AG04450 (cell line): Measurements from ENCODE around the gene ZNF688. TPM values are rescaled to one million over a fixed set of nuclear protein-coding genes. Genes with fewer than 3 reads are reported as not detected.
A peak's percentile ranks its signal among the peaks of the same experiment; 100 is the strongest.
"Not testable (repeated sequence)": the region's sequence is repeated elsewhere in the genome, so short reads cannot be mapped to it uniquely, and the experiment has no call there.

ENCODE experiments used
- CTCF ChIA-PET: fragments of 300-600, 350-600 bp; formaldehyde crosslinking; extraction: SDS; loops from one replicate; lab custom pipeline; 2022; ENCODE audit warnings: antibody characterized with exemption, inconsistent platforms; lab: Charles Lee
- POLR2A ChIA-PET: fragments of 350-600 bp; formaldehyde crosslinking; extraction: SDS; loops from one replicate; lab custom pipeline; 2021; ENCODE audit warnings: antibody characterized with exemption, inconsistent platforms; lab: Yijun Ruan, JAX
- DNase-seq: peaks from one replicate; pipeline ENCODE4 v3.0.0-alpha.2; 2011; ENCODE audit warnings: low read depth, low spot score
- H3K27ac ChIP-seq: one replicate; pipeline ENCODE4 v1.5.1; 2012; ENCODE audit warnings: low read depth, low read length, control low read depth
- H3K27me3 ChIP-seq: one replicate; pipeline ENCODE4 v1.6.0; 2012; ENCODE audit warnings: low read length; ENCODE audit not compliant: control insufficient read depth, insufficient read depth
- H3K4me3 ChIP-seq: 2 replicates; pipeline ENCODE4 v1.5.1; 2011; ENCODE audit warnings: mild to moderate bottlenecking, low read depth, low read length, control low read depth
- H3K9me3 ChIP-seq: 2 replicates; pipeline ENCODE4 v1.5.1; 2012; ENCODE audit warnings: low read length; ENCODE audit not compliant: control insufficient read depth, insufficient read depth
- polyA plus RNA-seq: library from polyadenylated mRNA; depleted of rRNA; stranded (reverse); fragments of >200 nt; gene quantifications from 2 replicates; pipeline ENCODE4 v1.2.3, GENCODE V29; 2011
- TF ChIP-seq, protein P1 (sequence below): IDR thresholded peaks from 2 replicates; pipeline ENCODE4 v1.5.1; 2011; ENCODE audit warnings: low read depth, low read length, control low read depth, inconsistent platforms

Gene ZNF688
- polyA plus RNA-seq, 1 experiment, result 6.8 TPM

DNA sequence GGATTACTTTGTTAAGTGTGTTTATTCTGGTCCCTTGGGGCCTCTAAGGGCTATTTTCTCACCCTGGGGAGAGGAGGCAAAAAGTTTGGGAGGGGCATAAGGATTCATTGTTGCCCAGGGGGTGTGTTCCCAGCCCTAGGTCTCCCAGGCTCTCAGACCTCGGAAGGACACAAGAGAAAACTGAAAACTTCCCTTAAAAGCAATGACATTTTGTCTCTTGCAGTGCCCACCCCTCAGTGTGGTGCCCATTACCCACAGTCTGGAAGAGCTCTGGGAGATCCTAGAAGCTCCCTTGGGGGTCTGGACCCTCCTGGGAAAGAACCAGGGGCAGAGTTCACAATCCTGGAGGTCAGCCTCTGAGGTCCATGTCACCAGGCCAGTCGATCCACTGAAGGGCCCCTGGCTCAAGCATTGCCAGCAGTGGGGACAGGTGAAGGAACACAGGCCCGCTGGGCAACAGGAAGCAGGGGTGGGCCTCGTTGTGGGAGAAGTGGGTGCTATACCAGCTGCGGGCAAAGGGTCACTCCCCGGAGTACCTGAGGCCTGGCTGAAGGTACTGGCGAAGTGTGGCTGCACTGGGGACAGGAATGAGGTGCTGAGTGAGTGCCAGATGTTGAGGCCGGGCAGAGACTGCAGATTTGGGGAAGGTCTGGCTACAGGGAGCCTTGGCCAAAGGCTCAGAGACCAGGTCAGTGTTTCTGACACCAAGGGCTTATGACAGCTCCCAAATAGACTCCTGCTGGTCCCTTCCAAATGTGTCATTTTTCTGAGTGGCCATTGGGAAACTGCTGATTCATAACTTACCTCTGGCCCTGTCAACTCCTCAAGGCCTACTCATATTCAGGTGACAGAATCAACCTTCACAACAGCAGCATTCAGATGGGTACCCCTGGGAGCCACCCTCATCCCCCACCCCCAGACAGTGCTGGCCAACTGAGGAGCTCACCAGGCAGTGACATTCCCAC, 32.2 kb downstream of the ZNF688 start:
- no peaks in the 10 kb centered on the region; the same call in 1 of the 2 replicates for H3K9me3 ChIP-seq
- DNase-seq, result no peak
- TF ChIP-seq, protein P1, sequence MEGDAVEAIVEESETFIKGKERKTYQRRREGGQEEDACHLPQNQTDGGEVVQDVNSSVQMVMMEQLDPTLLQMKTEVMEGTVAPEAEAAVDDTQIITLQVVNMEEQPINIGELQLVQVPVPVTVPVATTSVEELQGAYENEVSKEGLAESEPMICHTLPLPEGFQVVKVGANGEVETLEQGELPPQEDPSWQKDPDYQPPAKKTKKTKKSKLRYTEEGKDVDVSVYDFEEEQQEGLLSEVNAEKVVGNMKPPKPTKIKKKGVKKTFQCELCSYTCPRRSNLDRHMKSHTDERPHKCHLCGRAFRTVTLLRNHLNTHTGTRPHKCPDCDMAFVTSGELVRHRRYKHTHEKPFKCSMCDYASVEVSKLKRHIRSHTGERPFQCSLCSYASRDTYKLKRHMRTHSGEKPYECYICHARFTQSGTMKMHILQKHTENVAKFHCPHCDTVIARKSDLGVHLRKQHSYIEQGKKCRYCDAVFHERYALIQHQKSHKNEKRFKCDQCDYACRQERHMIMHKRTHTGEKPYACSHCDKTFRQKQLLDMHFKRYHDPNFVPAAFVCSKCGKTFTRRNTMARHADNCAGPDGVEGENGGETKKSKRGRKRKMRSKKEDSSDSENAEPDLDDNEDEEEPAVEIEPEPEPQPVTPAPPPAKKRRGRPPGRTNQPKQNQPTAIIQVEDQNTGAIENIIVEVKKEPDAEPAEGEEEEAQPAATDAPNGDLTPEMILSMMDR, result no peak
- CTCF ChIA-PET, result no interaction called here
- H3K4me3 ChIP-seq, result no peak overlapping the region
- POLR2A ChIA-PET, result no interaction called here
- H3K27ac ChIP-seq, result no peak overlapping the region
- H3K27me3 ChIP-seq, result no peaks in the 10 kb centered on the region

DNA sequence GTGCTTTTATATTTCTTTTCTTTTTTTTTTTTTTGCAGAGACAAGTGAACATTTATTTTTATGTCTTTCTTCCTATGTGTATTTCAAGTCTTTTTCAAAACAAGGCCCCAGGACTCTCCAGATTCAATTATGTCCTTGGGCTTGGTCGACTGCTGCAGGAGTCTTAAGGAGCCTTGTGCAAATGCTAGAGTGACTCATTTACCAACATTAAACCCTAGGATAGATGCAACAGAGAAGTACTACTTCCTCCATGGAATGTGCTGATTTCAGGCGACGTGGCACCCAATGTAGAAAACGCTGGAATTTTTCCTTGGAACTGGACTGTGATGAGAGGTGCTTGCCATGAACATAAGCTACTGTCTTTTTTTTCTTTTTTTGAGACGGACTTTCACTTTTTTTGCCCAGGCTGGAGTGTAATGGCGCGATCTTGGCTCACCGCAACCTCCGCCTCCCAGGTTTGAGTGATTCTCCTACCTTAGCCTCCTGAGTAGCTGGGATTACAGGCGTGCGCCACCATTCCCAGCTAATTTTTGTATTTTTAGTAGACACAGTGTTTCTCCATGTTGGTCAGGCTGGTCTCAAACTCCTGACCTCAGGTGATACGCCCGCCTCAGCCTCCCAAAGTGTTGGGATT, 35.0 kb downstream of the ZNF688 start:
- ChIA-PET POLR2A (interaction anchor here (1.2 to 1.5 kb wide), 3 partner anchors 9 to 118 kb away, joined by 3 to 7 read pairs (median 5); partner anchors contain the start of gene ZNF688), CTCF (interaction anchor here (0.9 to 1.9 kb wide), 7 partner anchors 21 to 114 kb away, joined by 3 to 14 read pairs (median 6); partner anchors contain the start of genes PRR14 and ZNF764)
- H3K9me3 ChIP-seq, H3K4me3 ChIP-seq, H3K27me3 ChIP-seq, H3K27ac ChIP-seq, DNase-seq: not testable (repeated sequence)

DNA sequence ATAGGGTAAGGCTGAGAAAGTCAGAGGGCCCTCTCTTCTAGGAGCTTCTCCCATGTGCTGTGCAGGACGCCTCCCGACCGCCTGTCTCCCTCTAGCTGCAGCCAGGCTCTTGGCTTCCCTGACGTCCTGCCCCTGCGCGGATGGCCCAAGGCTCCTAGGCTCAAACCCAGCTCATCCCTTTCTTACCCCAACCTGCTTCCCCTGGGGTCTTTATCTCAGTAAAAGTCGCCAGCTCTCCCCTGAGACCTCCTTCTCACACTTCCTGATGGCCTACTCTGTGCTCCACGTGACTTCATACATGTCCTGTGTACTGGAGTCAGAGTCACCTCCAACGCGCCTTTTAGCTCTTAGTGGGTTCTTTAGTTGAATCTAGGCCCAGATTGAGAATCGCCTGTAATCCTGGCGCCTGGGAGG, 35.7 kb downstream of the ZNF688 start:
- Histone ChIP-seq H3K27me3 (no peaks in the 10 kb centered on the region), H3K4me3 (peak overlapping the region; percentile 69), H3K9me3 (no peaks in the 10 kb centered on the region; the same call in 1 of the 2 replicates), H3K27ac (no peak overlapping the region)
- CTCF ChIA-PET, result interaction anchor here (0.5 to 1.9 kb wide), 14 partner anchors 14 to 166 kb away, joined by 3 to 14 read pairs (median 4); partner anchors contain the start of genes PRR14, ZNF764 and ZNF785
- DNase-seq, result no peak
- POLR2A ChIA-PET, result interaction anchor here (1.0 to 1.7 kb wide), 5 partner anchors 8 to 118 kb away, joined by 3 to 7 read pairs (median 5); partner anchors contain the start of genes ZNF688, ZNF689 and ZNF764
- TF ChIP-seq, protein P1, result peak; percentile 70

DNA sequence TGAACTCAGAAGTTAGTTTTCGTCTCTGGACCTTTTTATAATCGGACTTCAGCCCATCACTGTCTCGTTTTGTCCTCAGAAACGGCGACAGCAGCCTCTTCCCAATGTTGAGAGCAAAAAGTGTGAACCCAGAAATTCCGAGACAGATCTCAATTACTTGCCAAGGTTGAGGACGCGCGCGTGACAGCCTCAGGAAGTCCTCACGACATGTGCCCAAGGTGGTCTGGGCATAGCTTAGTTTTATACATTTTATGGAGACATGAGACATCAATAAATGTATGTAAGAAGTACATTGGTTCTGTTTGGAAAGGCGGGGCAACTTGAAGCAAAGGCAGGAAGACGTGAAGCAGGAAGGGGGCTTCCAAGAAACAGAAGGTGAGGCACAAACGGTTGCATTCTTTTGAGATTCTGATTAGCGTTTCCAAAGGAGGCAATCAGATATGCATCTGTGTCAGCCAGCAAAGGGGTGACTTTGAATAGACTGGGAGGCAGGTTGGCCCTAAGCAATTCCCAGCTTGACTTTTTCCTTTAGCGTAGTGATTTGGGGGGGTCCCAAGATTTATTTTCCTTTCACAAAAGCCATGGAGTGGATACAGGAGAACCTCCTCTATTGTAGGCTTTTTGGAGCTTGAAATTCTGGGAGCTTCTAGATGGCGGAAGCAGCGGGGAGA, 36.3 kb downstream of the ZNF688 start:
- TF ChIP-seq, protein P1, result no peak
- POLR2A ChIA-PET, result interaction anchor here (0.6 to 1.7 kb wide), 8 partner anchors 8 to 117 kb away, joined by 3 to 8 read pairs (median 4); partner anchors contain the start of genes ZNF688, ZNF689 and ZNF764
- CTCF ChIA-PET, result interaction anchor here (0.5 to 1.9 kb wide), 15 partner anchors 15 to 166 kb away, joined by 3 to 14 read pairs (median 3); partner anchors contain the start of genes PRR14, ZNF764 and ZNF785
- Histone ChIP-seq H3K27ac (peak overlapping the region; percentile 31), H3K27me3 (no peaks in the 10 kb centered on the region), H3K4me3 (peak overlapping the region; percentile 69), H3K9me3 (no peaks in the 10 kb centered on the region; the same call in 1 of the 2 replicates)
- DNase-seq, result no peak
